ENCODE results near the gene SHISA3.
"Not testable (repeated sequence)": the region's sequence is repeated elsewhere in the genome, so short reads cannot be mapped to it uniquely, and the experiment has no call there.

SHISA3 gene

DNA sequence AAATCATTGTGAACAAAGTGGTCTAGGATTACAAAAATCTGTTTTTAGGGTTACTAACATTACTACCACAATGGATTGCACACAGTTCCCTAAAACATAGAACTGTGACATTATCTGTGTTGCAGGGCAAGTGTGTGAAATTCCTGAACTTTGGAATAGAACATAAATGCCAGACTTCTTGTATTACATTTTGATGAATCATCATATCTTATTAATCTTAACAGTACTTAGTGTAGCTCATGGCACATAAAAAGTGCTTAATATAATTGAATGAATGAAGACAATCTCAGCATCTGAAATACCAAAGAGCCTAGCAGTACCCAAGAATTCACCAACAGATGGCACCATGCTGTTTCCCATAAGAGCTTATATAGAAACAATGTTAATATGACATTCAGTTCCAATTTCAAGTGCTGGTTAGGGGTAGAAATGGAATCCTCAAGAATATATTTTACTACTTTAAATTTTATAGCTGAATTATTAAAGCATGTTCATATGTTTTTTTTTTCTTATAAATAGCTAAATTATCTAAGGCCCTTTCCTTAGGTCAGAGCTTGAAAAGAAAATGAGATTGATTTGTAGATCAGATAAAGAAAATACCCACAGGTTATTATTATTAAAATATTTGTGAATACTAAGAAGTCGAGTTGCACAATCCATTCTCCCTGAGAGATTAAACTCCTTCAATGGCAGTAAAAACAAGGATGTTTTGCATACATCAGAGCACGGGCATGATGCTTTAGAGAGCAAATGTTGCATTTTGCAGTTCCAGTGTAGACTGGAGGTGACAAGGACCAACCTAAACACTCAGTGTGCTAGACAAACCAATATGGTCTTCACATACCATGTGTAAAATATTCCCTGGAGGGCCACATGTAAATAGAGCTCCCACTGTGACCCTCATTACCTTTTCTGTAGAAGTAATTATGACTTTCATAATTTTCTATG, 25.7 kb upstream of the SHISA3 start:
- peak; percentile 75 for DNase-seq (ENCODE audit: low spot score)
- peak; percentile 58 for TF ChIP-seq CTCF (IDR thresholded peaks at IDR 0.05; ENCODE audit: extremely low read depth, missing control alignments)

DNA sequence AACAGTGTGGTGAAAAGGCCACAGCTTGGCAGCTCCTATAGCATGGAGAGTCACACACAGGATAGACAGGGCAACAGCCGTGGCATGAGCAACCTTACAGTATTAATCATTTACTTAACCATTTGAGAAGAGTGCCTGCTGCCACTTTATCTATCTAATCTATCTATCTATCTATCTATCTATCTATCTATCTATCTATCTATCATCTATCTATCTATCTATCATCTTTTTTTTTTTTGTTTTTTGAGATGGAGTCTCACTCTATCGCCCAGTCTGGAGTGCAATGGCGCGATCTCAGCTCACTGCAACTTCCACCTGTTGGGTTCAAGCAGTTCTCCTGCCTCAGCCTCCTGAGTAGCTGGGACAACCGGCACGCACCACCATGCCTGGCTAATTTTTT, 25.0 kb upstream of the SHISA3 start:
- not testable (repeated sequence) for DNase-seq (ENCODE audit: low spot score)

- no peak for TF ChIP-seq CTCF (IDR thresholded peaks at IDR 0.05; ENCODE audit: extremely low read depth, missing control alignments)
- DNase-seq (ENCODE audit: low spot score): no peak
Measured at GRCh38 chr4:42377497-42377896, 19.8 kb upstream of the SHISA3 start.

DNA sequence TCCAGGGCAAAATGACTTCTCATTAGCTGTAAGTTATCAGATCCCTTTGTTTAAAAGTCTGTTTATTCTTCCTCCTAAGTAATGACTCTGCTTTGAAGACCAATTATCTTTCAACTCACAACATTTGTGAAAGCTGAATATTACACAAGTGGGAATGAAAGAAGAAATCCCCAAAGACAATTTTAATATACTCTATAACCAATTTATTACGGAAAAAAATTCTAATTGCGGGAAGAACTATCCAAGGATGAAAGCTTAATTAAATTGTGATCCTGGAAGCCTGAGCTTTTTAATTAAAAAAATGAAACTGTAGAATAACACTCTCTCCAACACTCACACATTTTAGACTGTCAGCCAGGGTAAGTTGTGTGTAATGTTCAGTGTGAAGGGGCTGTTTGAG, 15.6 kb upstream of the SHISA3 start:
- TF ChIP-seq CTCF (IDR thresholded peaks at IDR 0.05; ENCODE audit: extremely low read depth, missing control alignments): no peak
- no peak for DNase-seq (ENCODE audit: low spot score)

GRCh38 chr4:42385516-42385915, 11.8 kb upstream of the SHISA3 start:
- no peak for DNase-seq (ENCODE audit: low spot score)
- TF ChIP-seq CTCF (IDR thresholded peaks at IDR 0.05; ENCODE audit: extremely low read depth, missing control alignments): no peak

- no peak for DNase-seq (ENCODE audit: low spot score)
- TF ChIP-seq CTCF (IDR thresholded peaks at IDR 0.05; ENCODE audit: extremely low read depth, missing control alignments): no peak
Measured at GRCh38 chr4:42390622-42391354, 6.5 kb upstream of the SHISA3 start.

- no peak for TF ChIP-seq CTCF (IDR thresholded peaks at IDR 0.05; ENCODE audit: extremely low read depth, missing control alignments)
- no peak for DNase-seq (ENCODE audit: low spot score)
Measured at GRCh38 chr4:42391355-42391664, 6.0 kb upstream of the SHISA3 start.
